ENCODE data around the gene FBXW8. TPM values are rescaled to one million over a fixed set of nuclear protein-coding genes. Genes with fewer than 3 reads are reported as not detected.

FBXW8 gene
- polyA plus RNA-seq, 2 of the 4 experiments (the other 2 are of a cell fraction) = 9.8 to 15.7 TPM

GRCh38 chr12:117000316-117000715 lies 89.6 kb downstream of the FBXW8 start:
- no peak for ATAC-seq
- Histone ChIP-seq H3K9me3 (no peaks in the 10 kb centered on the region), H3K4me2 (no peak overlapping the region), H3K4me3 (no peak overlapping the region), H3K27ac (no peak overlapping the region), H3K4me1 (no peaks in the 10 kb centered on the region)
- CTCF ChIA-PET = interaction anchor here (1.9 to 2.5 kb wide), 3 partner anchors 9 to 837 kb away, joined by 4 to 9 read pairs (median 6); no protein-coding TSS in a partner anchor
- POLR2A ChIA-PET = no interaction called here
- 65% methylated on average over 5 of the region's 5 CpGs for WGBS (ENCODE audit: missing lambda C conversion rate)
- FAIRE-seq = no peak
- DNase-seq (ENCODE audit: low read depth in 1 of 2, low spot score in 1 of 2) = no peak
- TF ChIP-seq ATOH8 (CRISPR knock-in tag; IDR thresholded peaks at IDR 0.05; ENCODE audit: low read depth) (no peak), PHF8 (IDR thresholded peaks at IDR 0.05; ENCODE audit: borderline replicate concordance, low read depth) (no peak), CEBPB (IDR thresholded peaks at IDR 0.05) (no peak), HOXB13 (CRISPR knock-in tag; IDR thresholded peaks at IDR 0.05; ENCODE audit: low read depth) (no peak), HMGXB4 (CRISPR knock-in tag; IDR thresholded peaks at IDR 0.05; ENCODE audit: borderline replicate concordance) (no peak)

- Histone ChIP-seq H3K4me2 (no peak overlapping the region), H3K4me3 (no peak overlapping the region), H3K27ac (no peak overlapping the region), H3K4me1 (no peaks in the 10 kb centered on the region), H3K9me3 (no peaks in the 10 kb centered on the region)
- ChIA-PET POLR2A (no interaction called here), CTCF (interaction anchor here (1.2 to 1.4 kb wide), 2 partner anchors 10 to 13 kb away, joined by 3 read pairs; no protein-coding TSS in a partner anchor)
- FAIRE-seq (no peak), ATAC-seq (no peak), DNase-seq (ENCODE audit: low read depth in 1 of 2, low spot score in 1 of 2) (no peak)
- TF ChIP-seq MAZ (IDR thresholded peaks at IDR 0.05; ENCODE audit: borderline replicate concordance, low read depth, low read length) = no peak
- TF ChIP-seq RFX5 (IDR thresholded peaks at IDR 0.05) = 0 out of 2 replicates have a peak, but pooled peaks have one; percentile 49
- no peak for TF ChIP-seq PHF8 (IDR thresholded peaks at IDR 0.05; ENCODE audit: borderline replicate concordance, low read depth)
- TF ChIP-seq PBX3 (IDR thresholded peaks at IDR 0.05) = no peak
- TF ChIP-seq E2F6 (IDR thresholded peaks at IDR 0.05; ENCODE audit: borderline replicate concordance, low read depth) = no peak
- 93% methylated on average over 20 of the region's 21 CpGs for WGBS (ENCODE audit: missing lambda C conversion rate)
Observed at GRCh38 chr12:117002051-117002817, 91.5 kb downstream of the FBXW8 start.

- ChIA-PET POLR2A (no interaction called here), CTCF (interaction anchor here (1.2 kb wide), 1 partner anchor 10 kb away, joined by 3 read pairs; no protein-coding TSS in a partner anchor)
- Histone ChIP-seq H3K27ac (no peak overlapping the region), H3K4me1 (no peaks in the 10 kb centered on the region), H3K9me3 (no peaks in the 10 kb centered on the region), H3K4me3 (no peak overlapping the region), H3K4me2 (no peak overlapping the region)
- ATAC-seq = no peak
- no peak for FAIRE-seq
- WGBS (ENCODE audit: missing lambda C conversion rate) = 93% methylated on average over 8 of the region's 8 CpGs
- TF ChIP-seq TFCP2L1 (CRISPR knock-in tag; IDR thresholded peaks at IDR 0.05) (no peak), GATA3 (IDR thresholded peaks at IDR 0.05; ENCODE audit: borderline replicate concordance) (no peak), MYC (IDR thresholded peaks at IDR 0.05; ENCODE audit: borderline replicate concordance, low read length) (no peak), ELK1 (IDR thresholded peaks at IDR 0.05; ENCODE audit: low read depth, low read length) (no peak), NPAS2 (CRISPR knock-in tag; IDR thresholded peaks at IDR 0.05; ENCODE audit: borderline replicate concordance) (no peak), HOXA7 (CRISPR knock-in tag; IDR thresholded peaks at IDR 0.05) (no peak), ZFP36 (IDR thresholded peaks at IDR 0.05; ENCODE audit: borderline replicate concordance, partially characterized antibody) (no peak), FOSB (CRISPR knock-in tag; IDR thresholded peaks at IDR 0.05) (no peak), RNF2 (IDR thresholded peaks at IDR 0.05; ENCODE audit: borderline replicate concordance, low read depth) (no peak), CTCF (IDR thresholded peaks at IDR 0.05) (no peak), CEBPB (IDR thresholded peaks at IDR 0.05) (no peak), ESRRA (IDR thresholded peaks at IDR 0.05; ENCODE audit: borderline replicate concordance, low read length) (no peak), SREBF2 (IDR thresholded peaks at IDR 0.05) (no peak), SMC3 (IDR thresholded peaks at IDR 0.05) (no peak)
- DNase-seq (ENCODE audit: low read depth in 1 of 2, low spot score in 1 of 2) = no peak
Observed at GRCh38 chr12:117003883-117004404, 93.2 kb downstream of the FBXW8 start.
